Loucy (cell line): Measurements from ENCODE around the gene CGB7.
"Not testable (repeated sequence)": the region's sequence is repeated elsewhere in the genome, so short reads cannot be mapped to it uniquely, and the experiment has no call there.

Experiments used
- H2AFZ ChIP-seq: fragments of 200-600 bp; sonication (generic); 2 replicates; pipeline ENCODE4 v1.6.0; 2016; ENCODE audit warnings: antibody characterized with exemption, mild to moderate bottlenecking, low read length, moderate library complexity
- H3F3A ChIP-seq: fragments of 200-600 bp; 2 replicates; pipeline ENCODE4 v1.6.0; 2016; ENCODE audit warnings: antibody characterized with exemption, low read depth, mild to moderate bottlenecking
- H3K27me3 ChIP-seq: fragments of 200-600 bp; sonication (generic); 2 replicates; pipeline ENCODE4 v1.6.1; 2014; ENCODE audit warnings: low read length, mild to moderate bottlenecking; ENCODE audit not compliant: insufficient read depth, poor library complexity, severe bottlenecking
- H3K36me3 ChIP-seq: fragments of 200-600 bp; sonication (generic); 2 replicates; pipeline ENCODE4 v1.6.1; 2016; ENCODE audit warnings: low read length; ENCODE audit not compliant: insufficient read depth
- H3K4me1 ChIP-seq: fragments of 200-600 bp; sonication (generic); 2 replicates; pipeline ENCODE4 v1.5.1; 2014; ENCODE audit warnings: low read length, mild to moderate bottlenecking; ENCODE audit not compliant: insufficient read depth, poor library complexity, severe bottlenecking
- H3K4me2 ChIP-seq: fragments of 200-600 bp; sonication (generic); 2 replicates; pipeline ENCODE4 v1.6.0; 2014; ENCODE audit warnings: antibody characterized with exemption, low read length, low read depth, mild to moderate bottlenecking; ENCODE audit not compliant: poor library complexity, severe bottlenecking
- H3K4me3 ChIP-seq: fragments of 200-600 bp; sonication (generic); 2 replicates; pipeline ENCODE4 v1.5.1; 2014; ENCODE audit warnings: low read length, mild to moderate bottlenecking, mixed read lengths; ENCODE audit not compliant: poor library complexity, severe bottlenecking
- H3K79me2 ChIP-seq: fragments of 200-600 bp; sonication (generic); 2 replicates; pipeline ENCODE4 v1.6.1; 2014; ENCODE audit warnings: low read length; ENCODE audit not compliant: insufficient read depth
- H3K9ac ChIP-seq: fragments of 200-600 bp; sonication (generic); 2 replicates; pipeline ENCODE4 v1.6.0; 2014; ENCODE audit warnings: mild to moderate bottlenecking, low read depth, low read length, moderate library complexity; ENCODE audit not compliant: poor library complexity, severe bottlenecking
- H3K9me2 ChIP-seq: fragments of 200-600 bp; sonication (generic); replicated peaks from 2 replicates; pipeline ENCODE4 v1.6.1; 2016; ENCODE audit warnings: low read depth, low read length, mixed read lengths
- H3K9me3 ChIP-seq: fragments of 200-600 bp; sonication (generic); 2 replicates; pipeline ENCODE4 v1.6.1; 2014; ENCODE audit warnings: mild to moderate bottlenecking, antibody characterized with exemption, low read length, low read depth; ENCODE audit not compliant: insufficient read depth
- H4K20me1 ChIP-seq: fragments of 200-600 bp; sonication (generic); 2 replicates; pipeline ENCODE4 v1.6.0; 2014; ENCODE audit warnings: antibody characterized with exemption, low read length, mild to moderate bottlenecking; ENCODE audit not compliant: insufficient read depth, poor library complexity, severe bottlenecking
- CTCF ChIP-seq: fragments of 200-600 bp; sonication (generic); conservative IDR thresholded peaks from 2 replicates; pipeline ENCODE4 v1.5.1; 2014; ENCODE audit warnings: mild to moderate bottlenecking, antibody characterized with exemption, low read length
- EZH2phosphoT487 ChIP-seq: fragments of 200-600 bp; IDR thresholded peaks from 2 replicates; pipeline ENCODE4 v1.6.1; 2018; ENCODE audit warnings: antibody characterized with exemption, mild to moderate bottlenecking, moderate library complexity, borderline replicate concordance

CGB7 gene

GRCh38 chr19:49061000-49061399, 3.5 kb upstream of the CGB7 start:
- Histone ChIP-seq H4K20me1 (no peaks in the 10 kb centered on the region), H3K4me2 (no peak overlapping the region), H3K9me2 (no peaks in the 10 kb centered on the region), H3K27me3 (no peaks in the 10 kb centered on the region), H3K79me2 (no peaks in the 10 kb centered on the region), H3F3A (no peaks in the 10 kb centered on the region), H3K36me3 (no peaks in the 10 kb centered on the region), H3K9ac (no peak overlapping the region), H3K4me3 (no peak overlapping the region), H2AFZ (no peak overlapping the region), H3K9me3 (no peaks in the 10 kb centered on the region), H3K4me1 (no peaks in the 10 kb centered on the region)
- TF ChIP-seq CTCF (no peak), EZH2phosphoT487 (no peak)

DNA sequence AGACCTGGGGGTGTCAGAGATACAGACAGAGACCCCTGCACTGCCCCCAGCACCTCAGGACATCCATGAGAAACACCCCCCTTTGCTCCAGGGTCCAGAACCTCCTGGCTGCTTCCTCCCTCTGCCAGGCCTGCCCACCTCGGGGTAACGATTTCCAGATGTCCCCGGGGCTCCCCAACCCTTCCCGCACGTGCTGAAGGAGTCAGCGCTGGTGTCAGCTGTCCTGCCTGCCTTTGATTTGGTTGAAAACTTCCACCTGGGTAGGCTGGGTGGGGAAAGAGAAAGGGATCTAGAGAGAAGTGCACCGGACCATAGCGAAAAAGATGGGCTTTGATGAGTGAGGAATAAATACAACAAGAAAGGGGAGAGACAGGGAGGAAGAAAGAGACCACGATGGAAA, 1.5 kb upstream of the CGB7 start:
- H3K4me2 ChIP-seq, result no peak overlapping the region
- no peaks in the 10 kb centered on the region for H3K27me3 ChIP-seq
- no peaks in the 10 kb centered on the region for H3K79me2 ChIP-seq
- H3K4me1 ChIP-seq, result no peaks in the 10 kb centered on the region
- H3K9me3 ChIP-seq, result no peaks in the 10 kb centered on the region
- H2AFZ ChIP-seq, result no peak overlapping the region
- TF ChIP-seq CTCF (no peak), EZH2phosphoT487 (no peak)
- H3K4me3 ChIP-seq, result no peak overlapping the region
- H3K9me2 ChIP-seq, result no peaks in the 10 kb centered on the region
- no peak overlapping the region for H3K9ac ChIP-seq
- no peaks in the 10 kb centered on the region for H4K20me1 ChIP-seq
- no peaks in the 10 kb centered on the region for H3K36me3 ChIP-seq
- H3F3A ChIP-seq, result no peaks in the 10 kb centered on the region

- Histone ChIP-seq H3K4me3 (no peak overlapping the region), H3K27me3 (no peaks in the 10 kb centered on the region), H3K36me3 (no peaks in the 10 kb centered on the region)
Measured at GRCh38 chr19:49058562-49058961, 1.0 kb upstream of the CGB7 start.

DNA sequence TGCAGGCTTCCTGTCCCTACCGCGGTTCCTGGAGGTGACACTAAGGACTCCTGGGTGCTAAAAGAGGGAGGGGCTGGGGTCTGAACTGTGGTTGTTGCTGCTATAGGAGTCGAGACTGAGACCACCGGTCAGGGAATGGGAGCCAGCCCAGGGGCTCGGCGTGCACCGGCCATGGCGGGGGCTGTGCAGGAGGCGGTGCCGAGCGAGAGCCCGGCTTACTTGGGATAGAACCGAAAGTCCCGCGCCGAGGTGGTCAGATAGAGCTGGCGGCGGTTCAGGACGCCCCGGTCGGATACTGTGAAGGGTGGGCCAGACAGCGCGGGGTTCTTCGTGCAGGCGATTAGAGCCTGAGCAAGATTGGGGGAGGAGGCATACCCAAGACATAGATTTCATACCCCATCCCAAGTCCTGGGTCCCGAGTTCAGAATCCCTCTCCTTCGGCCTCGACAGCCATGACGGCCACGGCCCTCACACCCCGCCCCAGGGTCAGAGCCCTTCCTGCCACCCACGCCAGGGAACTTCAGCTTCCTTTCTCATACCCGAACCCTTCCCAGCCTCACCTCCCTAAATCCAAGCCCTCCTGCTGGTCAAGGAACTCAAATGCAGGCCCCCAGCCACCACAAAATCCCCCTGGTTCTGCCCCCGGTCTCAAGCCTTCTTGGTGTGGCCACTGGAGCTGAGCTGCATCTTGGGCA, 500 bp downstream of the CGB7 start:
- H3K79me2 ChIP-seq, H3K9ac ChIP-seq, H3K9me2 ChIP-seq, H3K36me3 ChIP-seq, H3F3A ChIP-seq, H3K4me1 ChIP-seq, H2AFZ ChIP-seq, H3K27me3 ChIP-seq, H3K4me2 ChIP-seq, H4K20me1 ChIP-seq, H3K4me3 ChIP-seq, H3K9me3 ChIP-seq: not testable (repeated sequence)

More at GRCh38 chr19:49058562-49058961, 1.0 kb upstream of the CGB7 start:
- TF ChIP-seq CTCF (no peak), EZH2phosphoT487 (no peak)
- H2AFZ ChIP-seq, result no peak overlapping the region
- H3F3A ChIP-seq, result no peaks in the 10 kb centered on the region
- no peaks in the 10 kb centered on the region for H4K20me1 ChIP-seq
- H3K9me2 ChIP-seq, result no peaks in the 10 kb centered on the region
- no peaks in the 10 kb centered on the region for H3K9me3 ChIP-seq
- H3K4me1 ChIP-seq, result no peaks in the 10 kb centered on the region
- no peaks in the 10 kb centered on the region for H3K79me2 ChIP-seq
- H3K4me2 ChIP-seq, result no peak overlapping the region
- H3K9ac ChIP-seq, result no peak overlapping the region
